Activated CD4-positive, alpha-beta T cell treated with anti-CD3 and anti-CD28 coated beads, Interleukin-2, Interleukin-6, amounts not matched to agents 100 ng/mL and 50 ng/mL, durations not matched to agents 16 hours and 8 hours (primary cell): ENCODE results near the gene ANKRD23.
A peak's percentile ranks its signal among the peaks of the same experiment; 100 is the strongest.

Experiments
- DNase-seq: peaks from one replicate; pipeline ENCODE4 v3.0.0-alpha.2; 2020

Gene ANKRD23

GRCh38 chr2:96861074-96861473 lies 17.3 kb upstream of the ANKRD23 start:
- DNase-seq, result no peak

- DNase-seq, result peak; percentile 33
Measured at GRCh38 chr2:96860065-96861029, 16.5 kb upstream of the ANKRD23 start.

GRCh38 chr2:96859681-96860064 lies 15.9 kb upstream of the ANKRD23 start:
- DNase-seq, result no peak

GRCh38 chr2:96859099-96859649 lies 15.4 kb upstream of the ANKRD23 start:
- DNase-seq, result no peak

- DNase-seq, result peak; percentile 99
Measured at GRCh38 chr2:96857667-96858372, 14.0 kb upstream of the ANKRD23 start, which contains the start of gene ANKRD39. Gene ANKRD39 (minus strand): TSS chr2:96858016. CDS start chr2:96857987, 29 bp downstream.

GRCh38 chr2:96856776-96857666 lies 13.2 kb upstream of the ANKRD23 start:
- DNase-seq, result peak; percentile 67

GRCh38 chr2:96853321-96853720 lies 9.5 kb upstream of the ANKRD23 start:
- no peak for DNase-seq

GRCh38 chr2:96852667-96853066 lies 8.8 kb upstream of the ANKRD23 start:
- DNase-seq, result no peak

GRCh38 chr2:96848264-96848663 lies 4.4 kb upstream of the ANKRD23 start:
- no peak for DNase-seq

GRCh38 chr2:96847586-96847985 lies 3.8 kb upstream of the ANKRD23 start:
- no peak for DNase-seq

- DNase-seq, result no peak
Measured at GRCh38 chr2:96846825-96847224, 3.0 kb upstream of the ANKRD23 start.

GRCh38 chr2:96844405-96844808 lies 586 bp upstream of the ANKRD23 start:
- DNase-seq, result no peak

GRCh38 chr2:96842600-96842999 lies 1.2 kb downstream of the ANKRD23 start:
- no peak for DNase-seq

GRCh38 chr2:96841701-96842495 lies 1.9 kb downstream of the ANKRD23 start:
- no peak for DNase-seq

GRCh38 chr2:96839875-96840850 lies 3.7 kb downstream of the ANKRD23 start:
- DNase-seq, result no peak

GRCh38 chr2:96839293-96839874 lies 4.4 kb downstream of the ANKRD23 start:
- DNase-seq, result peak; percentile 91

GRCh38 chr2:96838345-96839292 lies 5.2 kb downstream of the ANKRD23 start:
- no peak for DNase-seq

GRCh38 chr2:96837575-96837974 lies 6.2 kb downstream of the ANKRD23 start:
- DNase-seq, result no peak

GRCh38 chr2:96835830-96836229 lies 8.0 kb downstream of the ANKRD23 start:
- no peak for DNase-seq
